GM12878 (cell line): Measurements from ENCODE around the gene RPGRIP1L. TPM values are rescaled to one million over a fixed set of nuclear protein-coding genes. Genes with fewer than 3 reads are reported as not detected.

Source experiments
- ATAC-seq: fragments of 200-7000 bp; cut with Tn5 transposase; 3 replicates; pipeline ENCODE4 v1.9.1; 2020; ENCODE audit warnings: mild to moderate bottlenecking, moderate library complexity
- BruUV-seq: library from RNA; stranded (reverse); fragments of 400-500 nt; replicated peaks from 2 replicates; lab custom pipeline; 2021; lab: Mats Ljungman, UMichigan
- CTCF ChIA-PET: fragments of 300-600 bp; sonication (Branson Sonifier 250); formaldehyde crosslinking; extraction: SDS; loops from one replicate; lab custom pipeline; 2021; ENCODE audit warnings: inconsistent platforms; lab: Yijun Ruan, JAX
- POLR2A ChIA-PET: fragments of 350-600 bp; formaldehyde crosslinking; extraction: SDS; loops from one replicate; lab custom pipeline; 2021; ENCODE audit warnings: inconsistent platforms; lab: Charles Lee
- RAD21 ChIA-PET: fragments of 300-600 bp; sonication (Branson Sonifier 250); formaldehyde crosslinking; loops from one replicate; lab custom pipeline; 2023; ENCODE audit warnings: antibody characterized with exemption; ENCODE audit not compliant: unreplicated experiment; lab: Charles Lee
- SMC1A ChIA-PET: fragments of 300-600 bp; sonication (Branson Sonifier 250); formaldehyde crosslinking; loops from one replicate; lab custom pipeline; 2023; ENCODE audit not compliant: unreplicated experiment, uncharacterized antibody; lab: Charles Lee
- DNase-seq: peaks from one replicate; pipeline ENCODE4 v3.0.0-alpha.2; 2011; ENCODE audit warnings: low read depth, low spot score
- FAIRE-seq: peaks from 3 replicates; lab custom pipeline; 2011; peaks lifted over from hg19 to GRCh38; lab: Jason Lieb, UNC
- H2AFZ ChIP-seq: 2 replicates; pipeline ENCODE4 v1.6.0; 2011; ENCODE audit warnings: low read depth, low read length, control low read depth; ENCODE audit not compliant: control insufficient read depth
- H3K27ac ChIP-seq: 2 replicates; pipeline ENCODE4 v1.5.1; 2011; ENCODE audit warnings: control low read depth; ENCODE audit not compliant: control insufficient read depth, insufficient read depth
- H3K27me3 ChIP-seq, 2 experiments: replicated peaks in 1 of 2; 2 replicates each; pipeline versions ENCODE4 v1.6.0 to v1.6.1; 2011; ENCODE audit warnings: low read length in 1 of 2; ENCODE audit not compliant: control insufficient read depth in 2 of 2, insufficient read depth in 2 of 2
- H3K36me3 ChIP-seq, 2 experiments: 2 replicates each; pipeline ENCODE4 v1.5.1; 2011; ENCODE audit warnings: low read length in 1 of 2; ENCODE audit not compliant: control insufficient read depth in 2 of 2, insufficient read depth in 2 of 2
- H3K4me1 ChIP-seq: 2 replicates; pipeline ENCODE4 v1.6.1; 2011; ENCODE audit warnings: mild to moderate bottlenecking, low read length, moderate library complexity, mixed read lengths; ENCODE audit not compliant: control insufficient read depth, insufficient read depth
- H3K4me2 ChIP-seq: 2 replicates; pipeline ENCODE4 v1.6.0; 2011; ENCODE audit warnings: control low read depth; ENCODE audit not compliant: control insufficient read depth, insufficient read depth
- H3K4me3 ChIP-seq: fragments of 200-600 bp; sonication (generic); 2 replicates; pipeline ENCODE4 v1.5.1; 2016
- H3K79me2 ChIP-seq: 2 replicates; pipeline ENCODE4 v1.6.0; 2011; ENCODE audit warnings: low read length; ENCODE audit not compliant: control insufficient read depth, insufficient read depth
- H3K9ac ChIP-seq: 2 replicates; pipeline ENCODE4 v1.8.0; 2011; ENCODE audit warnings: low read length, control low read depth, mixed read lengths; ENCODE audit not compliant: control insufficient read depth, insufficient read depth
- H3K9me3 ChIP-seq: replicated peaks from 3 replicates; pipeline ENCODE4 v1.5.1; 2011; ENCODE audit warnings: mild to moderate bottlenecking, low read length; ENCODE audit not compliant: control insufficient read depth, insufficient read depth
- H4K20me1 ChIP-seq: 2 replicates; pipeline ENCODE4 v1.6.0; 2011; ENCODE audit not compliant: control insufficient read depth, insufficient read depth
- NRF1 ChIP-seq: conservative IDR thresholded peaks from 2 replicates; pipeline ENCODE4 v1.6.1; 2011; ENCODE audit warnings: mild to moderate bottlenecking, low read depth, low read length, improper control_type of control experiment
- SKIL ChIP-seq: fragments of 450-650 bp; IDR thresholded peaks from 2 replicates; pipeline ENCODE4 v1.6.1; 2017; ENCODE audit warnings: mild to moderate bottlenecking, low read depth, inconsistent platforms; ENCODE audit not compliant: poor library complexity, severe bottlenecking
- SUZ12 ChIP-seq: fragments of 200-600 bp; sonication (generic); IDR thresholded peaks from one replicate; pipeline ENCODE4 v1.6.1; 2018; ENCODE audit warnings: antibody characterized with exemption, mild to moderate bottlenecking; ENCODE audit not compliant: unreplicated experiment
- TCF3 ChIP-seq: IDR thresholded peaks from 2 replicates; pipeline ENCODE4 v1.6.1; 2012; ENCODE audit warnings: low read depth, mild to moderate bottlenecking, low read length, borderline replicate concordance; ENCODE audit not compliant: insufficient read depth
- ZNF217 ChIP-seq: fragments of 450-650 bp; IDR thresholded peaks from 2 replicates; pipeline ENCODE4 v1.6.1; 2017; ENCODE audit warnings: antibody characterized with exemption, mild to moderate bottlenecking
- WGBS: methylation state at CpG from one replicate; pipeline ENCODE4 v1.1.6; 2016; ENCODE audit warnings: low lambda C conversion rate; ENCODE audit not compliant: insufficient replicate concordance, insufficient coverage; ENCODE audit errors: missing lambda C conversion rate; 5-methylcytosine and 5-hydroxymethylcytosine counted together
- in situ Hi-C: fragments of 300-500 bp; cut with MboI; formaldehyde crosslinking; loops from 9 replicates; pipeline ENCODE4 v1.14.3; 2018; ENCODE audit warnings: mixed read lengths
- intact Hi-C: fragments of 100-400 bp; cut with micrococcal nuclease; formaldehyde crosslinking; loops from one replicate; pipeline ENCODE4 v1.14.2; 2022; ENCODE audit not compliant: unreplicated experiment
- polyA plus RNA-seq, 11 experiments: library from polyadenylated mRNA; depleted of rRNA in 4 of 11; unstranded in 6 of 11; stranded (reverse) in 5 of 11; fragments of >200 nt; fragmentation: Nextera tagmentation in 4 of 11; fragmentation: Illumina TruSeq in 1 of 11; extraction: Ambion mirVana in 4 of 11; extraction: Trizol in 1 of 11; gene quantifications; 1 replicate in 1 of 11; 2 replicates in 10 of 11; pipeline versions ENCODE4 v1.2.1 to v1.2.3, GENCODE V29; 2011 to 2016; ENCODE audit warnings: inconsistent platforms in 2 of 11, missing spikeins in 2 of 11, low read depth in 1 of 11
- total RNA-seq, 4 experiments: library from RNA; depleted of rRNA in 3 of 4; stranded (reverse); fragments of >200 nt in 3 of 4; fragmentation: Illumina TruSeq in 1 of 4; extraction: Trizol in 1 of 4; gene quantifications; 2 replicates each; pipeline versions ENCODE4 v1.2.1 to v1.2.3, GENCODE V29; 2013 to 2021

RPGRIP1L gene
- total and polyA plus RNA-seq, 10 of the 15 experiments (the other 5 are each of a cell fraction or from before 2014, with no cell fraction given): 3.5 to 9.6 (median 4.4) TPM

DNA sequence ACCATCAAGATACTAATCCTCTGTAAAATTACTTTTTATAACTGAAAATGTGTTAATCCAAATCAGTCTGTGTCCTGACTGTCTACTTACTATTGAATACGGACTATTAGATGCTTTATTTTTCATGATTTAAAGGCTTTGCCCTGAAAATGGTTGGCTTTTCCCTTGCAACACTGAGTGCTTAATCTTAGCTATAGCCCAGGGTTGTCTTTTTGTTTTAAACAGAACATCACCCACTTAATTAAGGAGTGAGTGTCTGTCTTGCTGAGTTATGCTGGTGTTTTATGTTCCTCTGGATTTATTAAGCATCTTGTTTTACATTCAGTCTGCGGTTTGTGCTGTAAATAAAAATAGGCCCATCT is 11.3 kb upstream of the RPGRIP1L start:
- FAIRE-seq: no peak
- WGBS: 73% methylated on average over 2 of the region's 2 CpGs

More for the DNA sequence above, 11.3 kb upstream of the RPGRIP1L start:
- intact Hi-C loops: no loop called here
- Histone ChIP-seq H3K4me2 (no peak overlapping the region), H3K4me1 (no peaks in the 10 kb centered on the region), H3K9me3 (no peaks in the 10 kb centered on the region; the same call in 2 of the 3 replicates), H3K27me3 (no peaks in the 10 kb centered on the region), H4K20me1 (no peaks in the 10 kb centered on the region), H3K36me3 (no peaks in the 10 kb centered on the region), H3K4me3 (no peak overlapping the region), H2AFZ (no peak overlapping the region), H3K79me2 (peaks cover 2% of the 10 kb centered on the region), H3K27ac (no peak overlapping the region), H3K9ac (no peak overlapping the region)
- SMC1A ChIA-PET: no interaction called here
- POLR2A ChIA-PET: no interaction called here
- CTCF ChIA-PET: interaction anchor here (1.1 to 2.0 kb wide), 3 partner anchors 10 to 30 kb away, joined by 3 to 4 read pairs (median 4); no protein-coding TSS in a partner anchor
- no peak for TF ChIP-seq ZNF217
- TF ChIP-seq SKIL: no peak
- TF ChIP-seq TCF3: no peak
- no peak for TF ChIP-seq SUZ12
- no peak for TF ChIP-seq NRF1
- ATAC-seq (no peak), DNase-seq (no peak)
- RAD21 ChIA-PET: no interaction called here
- BruUV-seq: no TSS peak
- in situ Hi-C loops: no loop called here
